Measurements from ENCODE around the gene RPN2.

GRCh38 chr20:37242503-37242902 lies 63.4 kb downstream of the RPN2 start:
- TF ChIP-seq CTCF (IDR thresholded peaks at IDR 0.05) (no peak), POLR2A (IDR thresholded peaks at IDR 0.05) (no peak)

Measured in right lobe of liver (tissue), 4 donors.